PC-9 (cell line): ENCODE measurements around the gene DOCK3. TPM values are rescaled to one million over a fixed set of nuclear protein-coding genes. Genes with fewer than 3 reads are reported as not detected.

Experiments used
- BruUV-seq: library from RNA; stranded (reverse); fragments of 400-500 nt; replicated peaks from 2 replicates; lab custom pipeline; 2021; lab: Mats Ljungman, UMichigan
- CTCF ChIA-PET: fragments of 300-600 bp; sonication (Branson Sonifier 250); formaldehyde crosslinking; loops from one replicate; lab custom pipeline; 2022; ENCODE audit warnings: antibody characterized with exemption; lab: Charles Lee
- POLR2A ChIA-PET: fragments of 300-600 bp; sonication (Branson Sonifier 250); formaldehyde crosslinking; loops from one replicate; lab custom pipeline; 2022; ENCODE audit warnings: antibody characterized with exemption; ENCODE audit not compliant: unreplicated experiment; lab: Charles Lee
- DNase-seq, 2 experiments: peaks; one replicate each; pipeline versions ENCODE4 v3.0.0 to v3.0.0-alpha.2; 2015 to 2022; ENCODE audit warnings: mixed read lengths in 1 of 2
- H2AFZ ChIP-seq: fragments of 200-600 bp; sonication (generic); 2 replicates; pipeline ENCODE4 v1.8.1; 2017; ENCODE audit warnings: antibody characterized with exemption
- H3F3A ChIP-seq: fragments of 200-600 bp; sonication (generic); 2 replicates; pipeline ENCODE4 v1.8.1; 2017; ENCODE audit warnings: antibody characterized with exemption, mild to moderate bottlenecking, low read depth; ENCODE audit not compliant: insufficient read depth
- H3K27ac ChIP-seq: fragments of 200-600 bp; sonication (generic); 2 replicates; pipeline ENCODE4 v1.6.1; 2016; ENCODE audit warnings: mixed run types
- H3K27me3 ChIP-seq: fragments of 200-600 bp; sonication (generic); 2 replicates; pipeline ENCODE4 v1.6.1; 2016; ENCODE audit warnings: low read depth, mixed run types; ENCODE audit not compliant: insufficient read depth
- H3K36me3 ChIP-seq: fragments of 200-600 bp; sonication (generic); 2 replicates; pipeline ENCODE4 v1.6.1; 2016; ENCODE audit warnings: low read depth, mixed run types
- H3K4me1 ChIP-seq: fragments of 200-600 bp; sonication (generic); replicated peaks from 2 replicates; pipeline ENCODE4 v1.6.1; 2016; ENCODE audit warnings: mixed run types; ENCODE audit not compliant: insufficient read depth
- H3K4me2 ChIP-seq: fragments of 200-600 bp; sonication (generic); 2 replicates; pipeline ENCODE4 v1.6.1; 2017; ENCODE audit warnings: mixed run types
- H3K4me3 ChIP-seq: fragments of 200-600 bp; sonication (generic); 2 replicates; pipeline ENCODE4 v1.6.1; 2016; ENCODE audit warnings: mixed run types
- H3K79me2 ChIP-seq: fragments of 200-600 bp; sonication (generic); 2 replicates; pipeline ENCODE4 v1.6.1; 2017; ENCODE audit warnings: low read depth, mixed run types
- H3K9me2 ChIP-seq: fragments of 200-600 bp; sonication (generic); 2 replicates; pipeline ENCODE4 v1.8.1; 2017; ENCODE audit warnings: mild to moderate bottlenecking; ENCODE audit not compliant: insufficient read depth
- H3K9me3 ChIP-seq: fragments of 200-600 bp; sonication (generic); 2 replicates; pipeline ENCODE4 v1.8.1; 2016; ENCODE audit warnings: low read depth; ENCODE audit not compliant: insufficient read depth
- H4K20me1 ChIP-seq: fragments of 200-600 bp; sonication (generic); 2 replicates; pipeline ENCODE4 v1.8.1; 2017; ENCODE audit not compliant: insufficient read depth
- EZH2 ChIP-seq: fragments of 200-600 bp; sonication (generic); IDR thresholded peaks from 2 replicates; pipeline ENCODE4 v1.8.0; 2017; ENCODE audit warnings: antibody characterized with exemption, low read depth
- intact Hi-C: fragments of 100-400 bp; cut with micrococcal nuclease; formaldehyde crosslinking; loops from one replicate; pipeline ENCODE4 v1.10.0; 2022; ENCODE audit not compliant: unreplicated experiment
- total RNA-seq: library from RNA; stranded (reverse); gene quantifications from 2 replicates; pipeline ENCODE4 v1.2.3, GENCODE V29; 2021
- TF ChIP-seq, protein P1 (sequence below): fragments of 200-600 bp; sonication (generic); conservative IDR thresholded peaks from 2 replicates; pipeline ENCODE4 v1.6.1; 2017; ENCODE audit warnings: mixed run types, antibody characterized with exemption, mild to moderate bottlenecking, moderate library complexity

The DOCK3 gene
- total RNA-seq, 1 experiment from 2014 or later: 16.9 TPM

DNA sequence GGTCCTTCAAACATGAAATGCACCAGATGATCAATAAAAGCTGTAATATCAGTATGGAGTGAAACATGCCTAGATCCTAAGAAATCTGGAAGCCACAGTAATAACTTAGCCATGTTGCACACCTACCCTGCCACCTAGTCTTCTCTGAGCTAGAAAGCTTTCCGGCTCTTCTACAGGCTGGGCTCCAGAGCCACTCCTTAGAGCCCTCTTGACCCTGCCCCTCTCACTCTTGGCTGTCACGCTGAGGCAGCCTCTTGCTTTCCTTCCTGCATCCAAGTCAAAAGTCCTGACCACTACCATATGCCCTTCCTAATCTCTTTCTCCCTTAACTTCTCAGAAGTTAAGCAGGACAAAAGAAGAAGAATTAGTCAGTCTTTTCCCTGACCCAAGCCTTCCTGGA, 734.1 kb downstream of the DOCK3 start:
- intact Hi-C loops: no loop called here

GRCh38 chr3:51422211-51422610, 747.5 kb downstream of the DOCK3 start:
- BruUV-seq: no TSS peak
- TF ChIP-seq, protein P1, sequence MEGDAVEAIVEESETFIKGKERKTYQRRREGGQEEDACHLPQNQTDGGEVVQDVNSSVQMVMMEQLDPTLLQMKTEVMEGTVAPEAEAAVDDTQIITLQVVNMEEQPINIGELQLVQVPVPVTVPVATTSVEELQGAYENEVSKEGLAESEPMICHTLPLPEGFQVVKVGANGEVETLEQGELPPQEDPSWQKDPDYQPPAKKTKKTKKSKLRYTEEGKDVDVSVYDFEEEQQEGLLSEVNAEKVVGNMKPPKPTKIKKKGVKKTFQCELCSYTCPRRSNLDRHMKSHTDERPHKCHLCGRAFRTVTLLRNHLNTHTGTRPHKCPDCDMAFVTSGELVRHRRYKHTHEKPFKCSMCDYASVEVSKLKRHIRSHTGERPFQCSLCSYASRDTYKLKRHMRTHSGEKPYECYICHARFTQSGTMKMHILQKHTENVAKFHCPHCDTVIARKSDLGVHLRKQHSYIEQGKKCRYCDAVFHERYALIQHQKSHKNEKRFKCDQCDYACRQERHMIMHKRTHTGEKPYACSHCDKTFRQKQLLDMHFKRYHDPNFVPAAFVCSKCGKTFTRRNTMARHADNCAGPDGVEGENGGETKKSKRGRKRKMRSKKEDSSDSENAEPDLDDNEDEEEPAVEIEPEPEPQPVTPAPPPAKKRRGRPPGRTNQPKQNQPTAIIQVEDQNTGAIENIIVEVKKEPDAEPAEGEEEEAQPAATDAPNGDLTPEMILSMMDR: no peak
- no peak for TF ChIP-seq EZH2
- POLR2A ChIA-PET: interaction anchor here (0.6 kb wide), 1 partner anchor 743 kb away, joined by 3 read pairs; no protein-coding TSS in a partner anchor
- H3K36me3 ChIP-seq: no peaks in the 10 kb centered on the region; the same call in 1 of the 2 replicates
- H3K27ac ChIP-seq: no peak overlapping the region
- intact Hi-C loops: loop anchor here (10.0 kb wide), 1 partner anchor 53 kb away; no protein-coding TSS in a partner anchor
- H3K9me2 ChIP-seq: no peaks in the 10 kb centered on the region
- no peak overlapping the region for H2AFZ ChIP-seq
- H3K79me2 ChIP-seq: no peaks in the 10 kb centered on the region
- no peaks in the 10 kb centered on the region for H3F3A ChIP-seq
- no peaks in the 10 kb centered on the region; the same call in 1 of the 2 replicates for H4K20me1 ChIP-seq
- no peaks in the 10 kb centered on the region for H3K27me3 ChIP-seq
- H3K4me2 ChIP-seq: no peak overlapping the region
- DNase-seq: no peak
- H3K4me3 ChIP-seq: no peak overlapping the region
- no peaks in the 10 kb centered on the region for H3K4me1 ChIP-seq
- no peaks in the 10 kb centered on the region for H3K9me3 ChIP-seq
- CTCF ChIA-PET: interaction anchor here (0.6 kb wide), 1 partner anchor 182 kb away, joined by 4 read pairs; no protein-coding TSS in a partner anchor

More for the DNA sequence above, 734.1 kb downstream of the DOCK3 start:
- Histone ChIP-seq H3K9me3 (no peaks in the 10 kb centered on the region), H3K36me3 (peaks cover 11% of the 10 kb centered on the region; the same call in 1 of the 2 replicates), H3K9me2 (no peaks in the 10 kb centered on the region), H3K79me2 (no peaks in the 10 kb centered on the region), H3F3A (no peaks in the 10 kb centered on the region), H3K4me3 (no peak overlapping the region), H3K4me2 (no peak overlapping the region), H4K20me1 (no peaks in the 10 kb centered on the region), H3K27ac (no peak overlapping the region), H2AFZ (no peak overlapping the region), H3K4me1 (no peaks in the 10 kb centered on the region), H3K27me3 (no peaks in the 10 kb centered on the region)
- ChIA-PET CTCF (no interaction called here), POLR2A (no interaction called here)
- BruUV-seq: no TSS peak
- no peak for TF ChIP-seq EZH2
- TF ChIP-seq, protein P1: no peak
- DNase-seq: no peak

- Histone ChIP-seq H3K4me1 (no peaks in the 10 kb centered on the region), H3K9me3 (no peaks in the 10 kb centered on the region), H3K36me3 (peaks cover 9% of the 10 kb centered on the region; the same call in 1 of the 2 replicates), H3F3A (no peaks in the 10 kb centered on the region), H2AFZ (no peak overlapping the region), H3K27me3 (no peaks in the 10 kb centered on the region), H3K9me2 (no peaks in the 10 kb centered on the region), H3K79me2 (no peaks in the 10 kb centered on the region), H3K4me2 (no peak overlapping the region), H3K27ac (no peak overlapping the region), H4K20me1 (no peaks in the 10 kb centered on the region; the same call in 1 of the 2 replicates), H3K4me3 (no peak overlapping the region)
- POLR2A ChIA-PET: interaction anchor here (0.6 kb wide), 1 partner anchor 810 kb away, joined by 4 read pairs; no protein-coding TSS in a partner anchor
- no TSS peak for BruUV-seq
- TF ChIP-seq, protein P1: no peak
- TF ChIP-seq EZH2: no peak
- intact Hi-C loops: loop anchor here (10.0 kb wide), 1 partner anchor 48 kb away; no protein-coding TSS in a partner anchor
- CTCF ChIA-PET: no interaction called here
- DNase-seq: no peak
Measured at GRCh38 chr3:51426921-51427320, 752.2 kb downstream of the DOCK3 start.
